Activated T-helper 2 cell treated with anti-CD3 and anti-CD28 coated beads, Interferon-gamma antibody, Interleukin-2, Interleukin-4, amounts not matched to agents 10 μg/mL and 5 μg/mL and 100 μg/mL, durations not matched to agents 14 hours and 24 hours and 36 hours (primary cell): ENCODE results near the gene NPLOC4. TPM values are rescaled to one million over a fixed set of nuclear protein-coding genes. Genes with fewer than 3 reads are reported as not detected.
"Not testable (repeated sequence)": the region's sequence is repeated elsewhere in the genome, so short reads cannot be mapped to it uniquely, and the experiment has no call there.

Experiments
- DNase-seq: peaks from one replicate; pipeline ENCODE4 v3.0.0; 2021; ENCODE audit warnings: low spot score
- H3K27ac Mint-ChIP-seq: one replicate; pipeline ENCODE4 v1.8.0; 2021; ENCODE audit warnings: mixed read lengths
- H3K27me3 Mint-ChIP-seq: one replicate; pipeline ENCODE4 v1.8.0; 2021; ENCODE audit warnings: low read depth, mixed read lengths
- H3K36me3 Mint-ChIP-seq: one replicate; pipeline ENCODE4 v1.8.0; 2021; ENCODE audit warnings: low read depth, mixed read lengths
- H3K4me1 Mint-ChIP-seq: one replicate; pipeline ENCODE4 v1.8.0; 2021; ENCODE audit warnings: low read depth, mixed read lengths
- H3K4me3 Mint-ChIP-seq: one replicate; pipeline ENCODE4 v1.8.0; 2021; ENCODE audit warnings: low read depth, mild to moderate bottlenecking, moderate library complexity, mixed read lengths
- H3K9me3 Mint-ChIP-seq: one replicate; pipeline ENCODE4 v1.8.0; 2021; ENCODE audit warnings: mixed read lengths
- intact Hi-C: fragments of 100-400 bp; cut with micrococcal nuclease; formaldehyde crosslinking; loops from one replicate; pipeline ENCODE4 v1.15.1; 2023
- total RNA-seq: library from RNA; stranded (reverse); gene quantifications from 2 replicates; pipeline ENCODE4 v1.2.3, GENCODE V29; 2022

NPLOC4 gene
- 128 and 138 TPM in 2 replicates for total RNA-seq

DNA sequence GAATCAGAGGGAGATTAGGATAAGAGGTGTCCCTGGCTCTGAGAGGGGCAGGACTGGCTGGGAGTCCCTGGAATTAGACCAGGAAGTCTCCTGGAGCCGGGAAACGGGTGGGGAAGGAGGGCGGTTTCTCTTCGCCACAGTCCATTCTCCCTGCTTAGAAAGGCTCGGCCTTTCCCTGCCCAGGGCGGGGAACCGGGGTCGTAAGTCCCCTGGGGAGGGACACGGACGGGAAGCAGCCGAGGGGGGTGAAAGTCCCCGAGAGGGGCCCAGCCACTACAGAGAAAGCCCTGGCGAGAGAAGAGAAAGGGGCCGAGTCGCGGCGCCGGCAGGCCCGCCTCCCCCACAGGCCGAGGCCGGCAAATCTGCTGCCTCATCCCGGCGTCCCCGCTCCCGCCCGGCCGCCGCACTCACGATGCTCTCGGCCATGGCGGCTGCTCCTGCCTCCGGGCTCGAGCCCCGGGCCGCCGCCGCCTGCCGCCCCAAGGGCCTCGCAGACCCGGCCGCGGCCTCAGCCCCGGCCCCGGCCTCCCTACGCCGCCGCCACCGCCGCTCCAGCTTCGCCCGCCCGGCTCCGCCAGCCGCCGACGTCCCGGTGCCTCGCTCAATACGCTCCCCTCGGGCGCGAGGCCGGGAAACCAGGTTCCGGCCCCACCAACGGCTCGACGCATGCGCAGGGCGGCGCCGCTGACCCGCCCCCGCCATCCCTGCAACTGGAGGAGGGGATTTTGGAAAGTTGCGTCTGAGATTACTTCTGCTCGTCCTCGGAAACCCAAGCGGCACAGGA, at the start of gene NPLOC4, which contains the start of gene TSPAN10:
TSS of gene NPLOC4 (minus strand) at position 608 of the 784 bp plus-strand sequence. CDS start at position 426, 182 bp downstream.
TSS of gene TSPAN10 (plus strand) at position 692 of the 784 bp plus-strand sequence. CDS start 5,217 bp downstream, outside the sequence.
- H3K4me1 Mint-ChIP-seq: peaks cover 13% of the 10 kb centered on the region
- peak within 1 kb of the TSS; percentile 75 for H3K27ac Mint-ChIP-seq
- no peaks in the 10 kb centered on the region for H3K9me3 Mint-ChIP-seq
- peak within 1 kb of the TSS; percentile 94 for H3K4me3 Mint-ChIP-seq
- peak; percentile 80 for DNase-seq
- H3K27me3 Mint-ChIP-seq: no peaks in the 10 kb centered on the region
- intact Hi-C loops: loop anchor here (2.0 kb wide), 1 partner anchor 30 kb away; the partner anchor contains the start of genes CCDC137 and OXLD1
- H3K36me3 Mint-ChIP-seq: peaks cover 13% of the 10 kb centered on the region

DNA sequence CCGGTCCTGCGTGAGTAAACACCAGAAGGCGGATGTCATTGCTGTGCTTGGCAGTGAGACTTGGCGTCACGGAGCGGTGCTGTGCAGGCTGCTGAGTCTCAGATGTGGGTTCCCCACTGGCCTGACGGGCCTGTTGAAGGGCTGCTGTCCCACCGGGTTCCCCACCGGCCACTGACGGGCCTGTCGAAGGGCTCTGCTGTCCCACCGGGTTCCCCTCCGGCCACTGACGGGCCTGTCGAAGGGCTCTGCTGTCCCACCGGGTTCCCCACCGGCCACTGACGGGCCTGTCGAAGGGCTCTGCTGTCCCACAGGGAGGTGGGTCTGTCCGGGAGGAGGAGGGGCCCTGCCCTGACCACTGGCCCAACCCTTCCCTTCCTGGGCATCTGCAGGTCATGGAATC, 49.7 kb upstream of the NPLOC4 start:
- H3K36me3 Mint-ChIP-seq: peaks cover 65% of the 10 kb centered on the region
- no peak overlapping the region for H3K27ac Mint-ChIP-seq
- no peaks in the 10 kb centered on the region for H3K9me3 Mint-ChIP-seq
- intact Hi-C loops: no loop called here
- peaks cover 26% of the 10 kb centered on the region for H3K4me1 Mint-ChIP-seq
- H3K4me3 Mint-ChIP-seq: no peak overlapping the region
- H3K27me3 Mint-ChIP-seq: no peaks in the 10 kb centered on the region
- DNase-seq: no peak

DNA sequence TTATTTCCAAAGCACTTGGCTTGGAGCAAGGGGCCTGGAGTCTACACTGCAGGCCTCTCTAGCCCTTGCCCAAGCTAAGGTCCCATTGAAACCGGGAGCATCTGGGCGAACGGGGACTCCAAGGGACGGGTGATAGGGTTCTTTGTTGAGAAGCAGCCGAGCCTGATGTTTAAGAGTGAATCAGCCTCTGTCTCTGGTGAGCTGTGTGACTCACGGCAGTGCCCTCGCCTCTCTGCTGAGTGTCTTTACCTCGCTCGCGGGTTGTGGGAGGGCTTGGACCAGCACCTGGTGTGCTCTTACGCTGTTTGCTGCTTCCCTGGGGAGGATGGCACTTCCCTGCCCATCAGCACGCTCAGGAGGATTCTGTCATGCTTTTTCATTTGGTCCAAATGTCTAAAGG, 48.2 kb upstream of the NPLOC4 start:
- intact Hi-C loops: no loop called here
- DNase-seq: no peak
- Mint-ChIP-seq H3K4me3 (peak overlapping the region; percentile 91), H3K36me3 (peaks cover 57% of the 10 kb centered on the region), H3K27ac (no peak overlapping the region), H3K9me3 (no peaks in the 10 kb centered on the region), H3K4me1 (peaks cover 26% of the 10 kb centered on the region), H3K27me3 (no peaks in the 10 kb centered on the region)

DNA sequence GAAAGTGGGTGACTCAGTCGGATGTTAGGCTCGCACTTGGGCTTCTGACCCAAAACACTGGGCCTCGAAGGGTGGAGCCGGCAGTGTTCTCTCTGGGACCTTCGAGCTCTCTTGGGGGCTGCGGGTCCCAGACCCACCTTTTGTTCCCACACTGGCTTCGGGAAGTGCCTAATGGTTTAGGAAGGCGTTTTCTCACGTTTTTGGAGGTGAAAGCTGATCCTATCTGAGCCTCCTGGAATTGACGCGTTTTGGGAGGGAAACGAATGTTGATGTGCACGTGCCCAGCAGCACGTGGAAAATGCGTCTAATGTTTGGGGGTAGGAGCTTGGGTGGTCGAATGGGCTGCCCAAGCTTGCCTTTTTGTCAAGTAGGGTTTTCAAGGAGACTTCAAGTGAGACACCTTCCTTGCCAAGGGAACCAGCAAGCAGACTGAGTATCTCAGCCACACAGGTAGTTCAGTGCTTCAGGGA, 47.6 kb upstream of the NPLOC4 start:
- intact Hi-C loops: no loop called here
- H3K36me3 Mint-ChIP-seq: peaks cover 50% of the 10 kb centered on the region
- no peak for DNase-seq
- H3K27me3 Mint-ChIP-seq: no peaks in the 10 kb centered on the region
- peaks cover 26% of the 10 kb centered on the region for H3K4me1 Mint-ChIP-seq
- H3K27ac Mint-ChIP-seq: peak overlapping the region; percentile 86
- no peaks in the 10 kb centered on the region for H3K9me3 Mint-ChIP-seq
- peak overlapping the region; percentile 91 for H3K4me3 Mint-ChIP-seq

DNA sequence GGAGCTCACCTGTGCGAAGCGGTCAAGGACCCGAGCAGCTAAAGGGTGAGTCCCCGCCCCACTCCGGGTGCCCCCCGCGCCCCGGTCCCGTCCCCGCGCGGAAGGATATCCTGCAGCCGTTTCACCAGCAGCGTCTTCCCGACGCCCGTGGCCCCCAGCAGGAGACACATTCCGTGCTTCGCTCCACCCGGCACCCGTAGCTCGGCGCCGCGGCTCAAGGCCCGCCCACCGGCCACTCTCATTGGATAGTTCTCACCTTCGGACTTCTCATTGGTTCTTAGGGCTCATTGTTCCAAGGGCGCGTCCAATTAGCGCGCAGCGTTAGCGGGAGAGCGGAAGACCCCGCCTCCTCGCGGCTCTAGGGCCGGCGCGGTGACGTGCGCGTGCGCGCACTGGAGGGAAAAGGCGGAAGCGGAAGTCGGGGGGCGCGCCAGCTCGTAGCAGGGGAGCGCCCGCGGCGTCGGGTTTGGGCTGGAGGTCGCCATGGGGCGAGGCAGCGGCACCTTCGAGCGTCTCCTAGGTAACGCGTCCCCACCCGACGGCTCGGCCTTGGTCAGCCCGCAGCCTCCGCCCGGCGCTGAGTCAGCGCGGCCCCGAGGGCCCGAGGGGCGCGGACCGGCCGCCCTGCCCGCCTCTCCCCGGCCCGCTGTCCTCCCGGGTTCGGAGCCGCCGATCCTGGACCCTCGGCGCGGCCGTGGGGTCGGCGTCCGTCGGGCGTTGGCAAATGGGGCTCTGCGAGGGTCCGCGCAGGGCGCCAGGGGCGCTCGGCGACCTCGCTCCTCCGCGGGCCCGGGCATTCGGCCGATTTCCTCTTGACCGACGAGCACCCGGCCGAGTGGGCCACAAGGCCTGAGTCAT, 46.9 kb upstream of the NPLOC4 start, which contains the start of the genes ARL16 and HGS:
TSS of gene ARL16 (minus strand) at position 214 of the 858 bp plus-strand sequence. CDS start at position 170, 44 bp downstream.
TSS of gene HGS (plus strand) at position 428 of the 858 bp plus-strand sequence. CDS start at position 484, 56 bp downstream.
- intact Hi-C loops: no loop called here
- peak; percentile 98 for DNase-seq
- Mint-ChIP-seq H3K36me3 (peaks cover 46% of the 10 kb centered on the region), H3K27me3 (no peaks in the 10 kb centered on the region), H3K4me3 (peak within 1 kb of the TSS; percentile 94), H3K4me1 (peaks cover 26% of the 10 kb centered on the region), H3K9me3 (no peaks in the 10 kb centered on the region), H3K27ac (peak within 1 kb of the TSS; percentile 93)

DNA sequence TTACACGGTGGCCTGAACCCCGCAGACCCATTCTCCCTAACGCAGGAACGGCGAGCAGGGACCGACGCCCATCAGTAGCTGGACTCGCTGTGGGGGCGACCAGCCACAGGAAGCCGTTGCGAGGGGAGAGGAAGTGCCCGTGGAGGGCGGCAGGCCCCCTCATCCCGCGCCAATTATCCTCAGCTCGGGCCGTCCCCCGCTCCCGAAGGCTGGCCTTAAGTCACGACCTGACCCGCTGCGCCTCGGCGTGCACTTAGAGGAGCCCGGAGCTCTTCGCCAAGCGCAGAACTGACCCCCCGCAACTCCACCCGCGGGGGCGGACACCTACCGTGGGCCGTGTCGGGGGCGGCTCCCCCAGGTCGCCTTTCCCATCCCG, 46.3 kb upstream of the NPLOC4 start:
- no peak for DNase-seq
- Mint-ChIP-seq H3K27ac (peak overlapping the region; percentile 46), H3K36me3 (peaks cover 43% of the 10 kb centered on the region), H3K9me3 (no peaks in the 10 kb centered on the region), H3K4me3 (peak overlapping the region; percentile 94), H3K4me1 (peaks cover 26% of the 10 kb centered on the region), H3K27me3 (no peaks in the 10 kb centered on the region)
- intact Hi-C loops: no loop called here

DNA sequence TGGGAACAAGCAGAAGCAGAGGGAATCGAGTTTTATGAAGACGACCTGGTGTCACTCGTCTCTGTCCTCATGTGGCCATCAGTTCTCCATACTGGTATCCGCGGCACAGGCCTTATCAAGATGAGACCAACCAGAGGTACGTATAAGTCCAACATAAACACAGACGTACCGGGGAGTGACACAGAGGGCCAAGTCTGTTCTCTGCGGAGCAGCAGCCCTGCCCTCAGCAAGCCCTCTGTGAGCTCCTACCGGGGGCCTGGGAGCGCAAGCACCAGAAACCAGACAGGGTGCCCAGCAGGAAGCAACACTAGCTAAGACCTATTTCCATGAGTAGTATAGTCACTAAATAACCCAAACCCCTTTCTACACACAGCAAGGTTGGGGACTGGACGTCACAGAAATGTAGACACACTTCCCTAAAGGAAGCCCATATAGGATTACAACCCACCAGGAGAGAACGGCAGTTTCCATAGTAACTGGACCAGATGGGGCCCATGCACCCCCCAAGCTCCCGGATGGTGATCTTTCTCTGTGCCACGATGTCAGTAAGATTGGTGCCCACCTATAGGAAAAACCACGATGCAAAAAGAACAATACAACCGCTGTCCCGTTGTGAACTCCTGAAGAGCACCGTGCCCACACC, 45.8 kb upstream of the NPLOC4 start:
- Mint-ChIP-seq H3K4me3 (peak overlapping the region; percentile 94), H3K9me3 (no peaks in the 10 kb centered on the region), H3K36me3 (peaks cover 40% of the 10 kb centered on the region), H3K4me1 (peaks cover 26% of the 10 kb centered on the region), H3K27ac (peak overlapping the region; percentile 46), H3K27me3 (no peaks in the 10 kb centered on the region)
- DNase-seq: no peak
- intact Hi-C loops: no loop called here

DNA sequence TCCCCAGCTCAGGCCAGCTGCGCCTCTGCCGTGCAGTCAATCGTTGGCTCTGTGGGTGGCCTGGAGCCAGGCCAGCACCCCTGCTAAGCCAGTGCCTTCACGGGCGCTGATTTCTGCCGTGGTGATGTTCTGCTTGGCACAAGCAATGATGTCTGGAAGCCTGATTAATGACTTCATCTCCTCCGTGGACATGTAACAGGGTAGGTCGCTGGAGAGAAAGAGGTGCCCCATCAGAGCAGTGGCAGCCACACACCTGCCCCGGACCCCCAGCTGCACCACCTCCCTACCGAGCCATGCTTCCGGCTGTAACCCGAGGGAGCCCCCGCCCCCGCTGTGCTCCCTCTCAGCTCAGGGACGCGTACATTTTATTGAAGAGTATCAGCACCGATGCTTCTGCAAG, 44.8 kb upstream of the NPLOC4 start:
- intact Hi-C loops: no loop called here
- no peak for DNase-seq
- Mint-ChIP-seq H3K4me1 (peaks cover 26% of the 10 kb centered on the region), H3K4me3 (peak overlapping the region; percentile 8), H3K36me3 (peaks cover 30% of the 10 kb centered on the region), H3K27ac (peak overlapping the region; percentile 4), H3K27me3 (no peaks in the 10 kb centered on the region), H3K9me3 (no peaks in the 10 kb centered on the region)

DNA sequence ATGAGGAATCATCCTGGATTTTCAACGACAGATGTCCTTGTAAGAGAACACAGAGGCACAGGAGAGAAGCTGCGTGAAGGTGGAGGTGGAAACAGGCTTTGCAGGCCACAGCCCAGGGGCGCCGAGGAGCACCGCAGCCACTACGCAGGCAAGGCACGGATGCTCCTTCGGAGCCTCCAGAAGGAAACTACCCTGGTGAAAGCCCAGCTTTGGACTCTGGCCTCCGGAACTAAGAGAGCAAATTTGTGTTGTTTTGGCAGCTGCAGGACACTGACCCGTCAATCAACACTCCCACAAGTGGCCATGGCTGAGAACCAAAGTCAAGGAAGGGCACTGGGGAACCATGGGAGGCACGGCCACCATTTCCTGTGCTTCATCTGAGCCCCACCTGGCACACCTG, 43.2 kb upstream of the NPLOC4 start:
- peaks cover 25% of the 10 kb centered on the region for H3K36me3 Mint-ChIP-seq
- H3K27me3 Mint-ChIP-seq: no peaks in the 10 kb centered on the region
- peaks cover 23% of the 10 kb centered on the region for H3K4me1 Mint-ChIP-seq
- H3K27ac Mint-ChIP-seq: no peak overlapping the region
- DNase-seq: no peak
- H3K9me3 Mint-ChIP-seq: no peaks in the 10 kb centered on the region
- no peak overlapping the region for H3K4me3 Mint-ChIP-seq
- intact Hi-C loops: no loop called here

DNA sequence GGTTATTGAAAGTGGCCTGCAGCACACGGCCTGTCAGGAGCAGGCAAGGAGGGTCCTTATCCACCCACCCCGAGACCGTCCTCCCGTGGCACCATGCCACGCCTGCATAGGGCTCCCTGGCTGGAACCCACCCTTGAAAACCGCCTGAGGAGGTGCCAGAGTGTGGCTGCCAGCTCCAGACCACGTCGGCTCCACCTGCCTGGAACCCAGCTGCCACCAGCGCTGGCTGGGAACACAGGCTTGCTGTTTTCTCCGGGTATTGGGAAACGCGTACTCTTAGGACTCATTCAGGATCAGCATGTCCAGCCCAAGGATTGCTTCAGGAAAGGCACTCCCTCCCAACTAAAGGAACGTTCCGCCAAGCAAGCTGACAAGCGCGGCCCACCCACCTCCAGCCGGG, 40.0 kb upstream of the NPLOC4 start:
- no peaks in the 10 kb centered on the region for H3K9me3 Mint-ChIP-seq
- H3K4me1 Mint-ChIP-seq: peaks cover 7% of the 10 kb centered on the region
- no peak overlapping the region for H3K27ac Mint-ChIP-seq
- H3K4me3 Mint-ChIP-seq: no peak overlapping the region
- DNase-seq: no peak
- H3K27me3 Mint-ChIP-seq: no peaks in the 10 kb centered on the region
- peaks cover 32% of the 10 kb centered on the region for H3K36me3 Mint-ChIP-seq
- intact Hi-C loops: no loop called here

DNA sequence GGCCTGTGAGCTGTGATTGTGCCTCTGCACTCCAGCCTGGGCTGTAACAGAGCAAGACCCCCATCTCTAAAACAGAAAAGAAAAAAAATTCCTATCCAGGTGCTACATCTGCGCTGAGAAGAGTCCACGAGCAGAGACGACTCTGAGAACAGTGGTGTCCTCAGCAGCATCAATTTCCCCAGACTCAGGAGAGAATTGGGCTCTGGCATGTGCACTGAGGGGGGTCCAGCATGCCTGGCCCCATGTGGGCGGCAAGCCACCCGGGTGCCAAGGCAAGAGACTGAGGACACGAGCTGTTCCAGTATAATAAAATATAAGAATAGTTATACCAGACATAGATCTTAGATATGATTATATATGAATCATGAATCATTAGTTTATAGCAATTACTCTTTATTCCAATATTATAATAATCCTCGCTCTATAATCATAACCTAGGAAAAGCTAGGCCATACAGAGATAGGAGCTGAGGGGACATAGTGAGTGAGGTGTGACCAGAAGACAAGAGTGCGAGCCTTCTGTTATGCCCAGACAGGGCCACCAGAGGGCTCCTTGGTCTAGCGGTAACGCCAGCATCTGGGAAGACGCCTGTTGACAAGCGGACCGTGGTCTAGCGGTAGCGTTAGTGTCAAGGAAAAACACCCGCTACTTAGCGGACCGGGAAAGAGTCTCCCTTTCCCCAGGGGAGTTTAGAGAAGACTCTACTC, 38.8 kb upstream of the NPLOC4 start:
- DNase-seq, H3K4me1 Mint-ChIP-seq, H3K9me3 Mint-ChIP-seq, H3K27ac Mint-ChIP-seq, H3K27me3 Mint-ChIP-seq, H3K4me3 Mint-ChIP-seq, intact Hi-C loops: not testable (repeated sequence)
- peaks cover 38% of the 10 kb centered on the region for H3K36me3 Mint-ChIP-seq
